H9 (cell line): ENCODE data around the gene FAM53A. TPM values are rescaled to one million over a fixed set of nuclear protein-coding genes. Genes with fewer than 3 reads are reported as not detected.

Source experiments
- DNase-seq: peaks from one replicate; pipeline ENCODE4 v3.0.0-alpha.2; 2017
- H2AFZ ChIP-seq: one replicate; pipeline ENCODE4 v1.6.1; 2013; ENCODE audit warnings: mild to moderate bottlenecking, low read length, control low read depth, moderate library complexity
- H2AK5ac ChIP-seq: 2 replicates; pipeline ENCODE4 v1.6.1; 2013; ENCODE audit warnings: low read length, control low read depth, mixed read lengths; ENCODE audit not compliant: insufficient read length
- H2BK120ac ChIP-seq: one replicate; pipeline ENCODE4 v1.6.1; 2013; ENCODE audit warnings: low read depth, mild to moderate bottlenecking, low read length, control low read depth, inconsistent platforms; ENCODE audit not compliant: poor library complexity, severe bottlenecking
- H2BK12ac ChIP-seq: 2 replicates; pipeline ENCODE4 v1.6.1; 2013; ENCODE audit warnings: low read length, control low read depth, mixed read lengths, low read depth; ENCODE audit not compliant: insufficient read length
- H2BK15ac ChIP-seq: 2 replicates; pipeline ENCODE4 v1.6.1; 2013; ENCODE audit warnings: low read depth, low read length, control low read depth
- H2BK20ac ChIP-seq: one replicate; pipeline ENCODE4 v1.6.1; 2013; ENCODE audit warnings: low read depth, mild to moderate bottlenecking, low read length, control low read depth, inconsistent platforms; ENCODE audit not compliant: poor library complexity, severe bottlenecking
- H2BK5ac ChIP-seq: 2 replicates; pipeline ENCODE4 v1.6.1; 2013; ENCODE audit warnings: low read length, control low read depth, mixed read lengths; ENCODE audit not compliant: insufficient read length
- H3K14ac ChIP-seq: 2 replicates; pipeline ENCODE4 v1.6.1; 2013; ENCODE audit warnings: low read length, control low read depth; ENCODE audit not compliant: insufficient read depth
- H3K18ac ChIP-seq: 2 replicates; pipeline ENCODE4 v1.6.1; 2013; ENCODE audit warnings: low read depth, mild to moderate bottlenecking, mixed read lengths, low read length, control low read depth; ENCODE audit not compliant: insufficient read length
- H3K23ac ChIP-seq: 2 replicates; pipeline ENCODE4 v1.6.1; 2013; ENCODE audit warnings: low read length, control low read depth, mixed read lengths, low read depth; ENCODE audit not compliant: insufficient read length
- H3K23me2 ChIP-seq: 2 replicates; pipeline ENCODE4 v1.6.1; 2013; ENCODE audit warnings: low read depth, mild to moderate bottlenecking, mixed read lengths, low read length, control low read depth; ENCODE audit not compliant: insufficient read length, poor library complexity, severe bottlenecking
- H3K27ac ChIP-seq: 2 replicates; pipeline ENCODE4 v1.5.1; 2013; ENCODE audit warnings: low read length, control low read depth, mixed read lengths, low read depth; ENCODE audit not compliant: insufficient read length
- H3K27me3 ChIP-seq: 2 replicates; pipeline ENCODE4 v1.6.1; 2013; ENCODE audit warnings: low read length, control low read depth, inconsistent platforms; ENCODE audit not compliant: insufficient read depth
- H3K4ac ChIP-seq: 2 replicates; pipeline ENCODE4 v1.6.1; 2013; ENCODE audit warnings: low read depth, mild to moderate bottlenecking, control low read depth, inconsistent platforms, low read length, moderate library complexity
- H3K4me1 ChIP-seq: 2 replicates; pipeline ENCODE4 v1.6.1; 2013; ENCODE audit warnings: low read length, control low read depth, inconsistent platforms; ENCODE audit not compliant: insufficient read depth
- H3K4me2 ChIP-seq: 2 replicates; pipeline ENCODE4 v1.6.1; 2013; ENCODE audit warnings: low read length, control low read depth, mixed read lengths; ENCODE audit not compliant: insufficient read length, insufficient read depth
- H3K56ac ChIP-seq: 2 replicates; pipeline ENCODE4 v1.6.1; 2013; ENCODE audit warnings: low read depth, mild to moderate bottlenecking, mixed read lengths, low read length, control low read depth; ENCODE audit not compliant: insufficient read length
- H3K79me1 ChIP-seq: 2 replicates; pipeline ENCODE4 v1.6.1; 2013; ENCODE audit warnings: low read depth, mild to moderate bottlenecking, moderate library complexity, low read length, control low read depth, inconsistent platforms; ENCODE audit not compliant: insufficient read depth, poor library complexity, severe bottlenecking
- H3K79me2 ChIP-seq: 2 replicates; pipeline ENCODE4 v1.6.1; 2013; ENCODE audit warnings: low read length, control low read depth, inconsistent platforms; ENCODE audit not compliant: insufficient read depth
- H3K9ac ChIP-seq: 2 replicates; pipeline ENCODE4 v1.6.1; 2013; ENCODE audit warnings: low read length, control low read depth, mixed read lengths; ENCODE audit not compliant: insufficient read length; ENCODE audit errors: extremely low read depth
- H3K9me3 ChIP-seq: one replicate; pipeline ENCODE4 v1.6.1; 2013; ENCODE audit warnings: low read depth, low read length, inconsistent platforms; ENCODE audit not compliant: control insufficient read depth
- H3T11ph ChIP-seq: one replicate; pipeline ENCODE4 v1.6.1; 2013; ENCODE audit warnings: mild to moderate bottlenecking, low read length, control low read depth, inconsistent platforms
- H4K20me1 ChIP-seq: one replicate; pipeline ENCODE4 v1.6.1; 2013; ENCODE audit not compliant: control insufficient read depth, insufficient read length, insufficient read depth
- H4K5ac ChIP-seq: 2 replicates; pipeline ENCODE4 v1.6.1; 2013; ENCODE audit warnings: low read depth, mild to moderate bottlenecking, mixed read lengths, low read length, control low read depth; ENCODE audit not compliant: insufficient read length
- H4K8ac ChIP-seq: replicated peaks from 2 replicates; pipeline ENCODE4 v1.6.1; 2013; ENCODE audit warnings: low read length, control low read depth, mixed read lengths, low read depth; ENCODE audit not compliant: insufficient read length
- H4K91ac ChIP-seq: 2 replicates; pipeline ENCODE4 v1.6.1; 2013; ENCODE audit warnings: low read depth, mild to moderate bottlenecking, moderate library complexity, mixed read lengths, low read length, control low read depth; ENCODE audit not compliant: insufficient read length
- H3K27ac Mint-ChIP-seq, 3 experiments: 2 replicates in 2 of 3; 3 replicates in 1 of 3; pipeline ENCODE4 v1.8.0; 2020 to 2021; ENCODE audit warnings: mixed read lengths in 3 of 3, mild to moderate bottlenecking in 1 of 3, moderate library complexity in 1 of 3
- H3K27me3 Mint-ChIP-seq: 2 replicates; pipeline ENCODE4 v1.8.0; 2021; ENCODE audit warnings: low read depth, mild to moderate bottlenecking, moderate library complexity, mixed read lengths
- H3K36me3 Mint-ChIP-seq, 3 experiments: 2 replicates in 2 of 3; 3 replicates in 1 of 3; pipeline ENCODE4 v1.8.0; 2020 to 2021; ENCODE audit warnings: low read depth in 3 of 3, mixed read lengths in 3 of 3; ENCODE audit not compliant: insufficient read depth in 1 of 3
- H3K4me1 Mint-ChIP-seq, 2 experiments: 2 replicates each; pipeline ENCODE4 v1.8.0; 2020; ENCODE audit warnings: mixed read lengths in 2 of 2
- H3K4me3 Mint-ChIP-seq, 2 experiments: 2 replicates in 1 of 2; 3 replicates in 1 of 2; pipeline ENCODE4 v1.8.0; 2020 to 2021; ENCODE audit warnings: mild to moderate bottlenecking in 2 of 2, mixed read lengths in 2 of 2, moderate library complexity in 1 of 2
- H3K9me3 Mint-ChIP-seq, 2 experiments: 2 replicates in 1 of 2; 3 replicates in 1 of 2; pipeline ENCODE4 v1.8.0; 2020; ENCODE audit warnings: mild to moderate bottlenecking in 2 of 2, mixed read lengths in 2 of 2, moderate library complexity in 1 of 2
- WGBS: extraction: QIAGEN DNeasy Blood & Tissue Kit; methylation state at CpG from one replicate; pipeline ENCODE4 v1.1.7; 2013; ENCODE audit warnings: missing lambda C conversion rate, low lambda C conversion rate, mixed read lengths; ENCODE audit not compliant: insufficient read length; ENCODE audit errors: extremely low coverage; 5-methylcytosine and 5-hydroxymethylcytosine counted together
- total RNA-seq: library from RNA; stranded (reverse); gene quantifications from 2 replicates; pipeline ENCODE4 v1.2.1, GENCODE V29; 2021
- TF ChIP-seq, protein P1 (sequence below): fragments of 200-600 bp; sonication (generic); conservative IDR thresholded peaks from 3 replicates; pipeline ENCODE4 v1.8.0; 2021; ENCODE audit warnings: antibody characterized with exemption, mild to moderate bottlenecking

Gene FAM53A
- total RNA-seq, 1 experiment from 2014 or later: 2.4 TPM

DNA sequence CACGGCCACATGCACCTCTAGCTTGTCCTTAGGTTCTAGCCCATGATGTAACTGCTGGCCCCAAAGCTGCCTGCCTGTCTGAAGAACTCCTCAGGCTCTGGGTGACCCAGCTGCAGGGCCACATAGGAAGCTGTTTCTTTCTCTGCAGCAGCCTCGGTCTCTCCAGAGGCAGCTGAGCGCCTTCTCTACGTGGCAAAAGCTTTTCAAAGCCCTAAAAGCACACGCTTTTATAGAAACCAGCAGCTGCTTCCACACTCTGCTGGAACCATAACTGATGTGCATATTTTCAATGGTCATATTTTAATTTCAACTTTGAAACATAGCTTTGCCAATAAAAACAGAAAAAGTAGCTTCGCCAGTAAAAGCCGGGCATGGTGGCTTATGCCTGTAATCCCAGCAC is 37.4 kb downstream of the FAM53A start:
- H3K4ac ChIP-seq: no peak overlapping the region
- no peaks in the 10 kb centered on the region for H3K27me3 ChIP-seq
- H3K18ac ChIP-seq: no peak overlapping the region
- H3K36me3 Mint-ChIP-seq: peaks cover 0 to 4% (median 2%) of the 10 kb centered on the region in 3 experiments; a peak in 3 of 7 replicates
- H2BK20ac ChIP-seq: no peak overlapping the region
- TF ChIP-seq, protein P1, sequence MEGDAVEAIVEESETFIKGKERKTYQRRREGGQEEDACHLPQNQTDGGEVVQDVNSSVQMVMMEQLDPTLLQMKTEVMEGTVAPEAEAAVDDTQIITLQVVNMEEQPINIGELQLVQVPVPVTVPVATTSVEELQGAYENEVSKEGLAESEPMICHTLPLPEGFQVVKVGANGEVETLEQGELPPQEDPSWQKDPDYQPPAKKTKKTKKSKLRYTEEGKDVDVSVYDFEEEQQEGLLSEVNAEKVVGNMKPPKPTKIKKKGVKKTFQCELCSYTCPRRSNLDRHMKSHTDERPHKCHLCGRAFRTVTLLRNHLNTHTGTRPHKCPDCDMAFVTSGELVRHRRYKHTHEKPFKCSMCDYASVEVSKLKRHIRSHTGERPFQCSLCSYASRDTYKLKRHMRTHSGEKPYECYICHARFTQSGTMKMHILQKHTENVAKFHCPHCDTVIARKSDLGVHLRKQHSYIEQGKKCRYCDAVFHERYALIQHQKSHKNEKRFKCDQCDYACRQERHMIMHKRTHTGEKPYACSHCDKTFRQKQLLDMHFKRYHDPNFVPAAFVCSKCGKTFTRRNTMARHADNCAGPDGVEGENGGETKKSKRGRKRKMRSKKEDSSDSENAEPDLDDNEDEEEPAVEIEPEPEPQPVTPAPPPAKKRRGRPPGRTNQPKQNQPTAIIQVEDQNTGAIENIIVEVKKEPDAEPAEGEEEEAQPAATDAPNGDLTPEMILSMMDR: no peak
- H3K14ac ChIP-seq: no peak overlapping the region
- H3K4me3 Mint-ChIP-seq: no peak overlapping the region
- H3K4me1 Mint-ChIP-seq: peaks cover 6 to 12% of the 10 kb centered on the region in 2 experiments
- WGBS: no CpG with 5 or more reads among the region's 7 CpGs
- H4K8ac ChIP-seq: no peak overlapping the region
- H4K20me1 ChIP-seq: no peaks in the 10 kb centered on the region
- H2BK120ac ChIP-seq: no peak overlapping the region
- no peak overlapping the region for H3K56ac ChIP-seq
- no peaks in the 10 kb centered on the region for H3K79me1 ChIP-seq
- H3K27ac ChIP-seq: no peak overlapping the region
- H2AFZ ChIP-seq: no peak overlapping the region
- no peaks in the 10 kb centered on the region for H3K79me2 ChIP-seq
- H3K23ac ChIP-seq: no peak overlapping the region
- no peak overlapping the region for H3T11ph ChIP-seq
- H2BK5ac ChIP-seq: no peak overlapping the region
- DNase-seq: no peak
- no peaks in the 10 kb centered on the region for H3K23me2 ChIP-seq
- no peaks in the 10 kb centered on the region for H3K27me3 Mint-ChIP-seq
- H3K27ac Mint-ChIP-seq: no peak overlapping the region
- H2AK5ac ChIP-seq: no peak overlapping the region
- no peak overlapping the region for H3K9ac ChIP-seq
- no peak overlapping the region for H3K4me2 ChIP-seq
- no peaks in the 10 kb centered on the region for H3K9me3 ChIP-seq
- no peak overlapping the region for H2BK12ac ChIP-seq
- H3K4me1 ChIP-seq: no peaks in the 10 kb centered on the region
- H3K9me3 Mint-ChIP-seq: no peaks in the 10 kb centered on the region
- H2BK15ac ChIP-seq: no peak overlapping the region
- H4K5ac ChIP-seq: no peak overlapping the region
- no peak overlapping the region for H4K91ac ChIP-seq
